Glutamatergic neuron (in vitro differentiated cells): ENCODE measurements around the gene ACSL6. TPM values are rescaled to one million over a fixed set of nuclear protein-coding genes. Genes with fewer than 3 reads are reported as not detected.

Experiments used
- DNase-seq: peaks from one replicate; pipeline ENCODE4 v3.0.0; 2022
- H3K27ac Mint-ChIP-seq: one replicate; pipeline ENCODE4 v1.8.0; 2020; ENCODE audit warnings: mild to moderate bottlenecking, mixed read lengths, inconsistent platforms; ENCODE audit not compliant: unreplicated experiment
- H3K27me3 Mint-ChIP-seq: one replicate; pipeline ENCODE4 v1.8.0; 2020; ENCODE audit warnings: mild to moderate bottlenecking, moderate library complexity, mixed read lengths, inconsistent platforms; ENCODE audit not compliant: unreplicated experiment
- H3K36me3 Mint-ChIP-seq: one replicate; pipeline ENCODE4 v1.8.0; 2020; ENCODE audit warnings: mild to moderate bottlenecking, mixed read lengths, inconsistent platforms; ENCODE audit not compliant: unreplicated experiment
- H3K4me1 Mint-ChIP-seq: one replicate; pipeline ENCODE4 v1.8.0; 2020; ENCODE audit warnings: mild to moderate bottlenecking, low read depth, mixed read lengths, inconsistent platforms; ENCODE audit not compliant: unreplicated experiment
- H3K4me3 Mint-ChIP-seq: one replicate; pipeline ENCODE4 v1.8.0; 2020; ENCODE audit warnings: mild to moderate bottlenecking, mixed read lengths, inconsistent platforms; ENCODE audit not compliant: unreplicated experiment
- H3K9me3 Mint-ChIP-seq: one replicate; pipeline ENCODE4 v1.8.0; 2020; ENCODE audit warnings: mild to moderate bottlenecking, moderate library complexity, mixed read lengths, inconsistent platforms; ENCODE audit not compliant: unreplicated experiment
- total RNA-seq: library from RNA; stranded (reverse); fragmentation: NEBNext Ultra II Directional; extraction: Animal tissue kit (Norgen Biotek cat#: 25700); gene quantifications from one replicate; pipeline ENCODE4 v1.2.1, GENCODE V29; 2021; ENCODE audit not compliant: unreplicated experiment
- TF ChIP-seq, protein P1 (sequence below): fragments of 200-600 bp; sonication (generic); IDR thresholded peaks from one replicate; pipeline ENCODE4 v1.5.0; 2021; ENCODE audit not compliant: partially characterized antibody, unreplicated experiment

Gene ACSL6
- total RNA-seq, 1 donor from 2014 or later = 8.1 TPM

DNA sequence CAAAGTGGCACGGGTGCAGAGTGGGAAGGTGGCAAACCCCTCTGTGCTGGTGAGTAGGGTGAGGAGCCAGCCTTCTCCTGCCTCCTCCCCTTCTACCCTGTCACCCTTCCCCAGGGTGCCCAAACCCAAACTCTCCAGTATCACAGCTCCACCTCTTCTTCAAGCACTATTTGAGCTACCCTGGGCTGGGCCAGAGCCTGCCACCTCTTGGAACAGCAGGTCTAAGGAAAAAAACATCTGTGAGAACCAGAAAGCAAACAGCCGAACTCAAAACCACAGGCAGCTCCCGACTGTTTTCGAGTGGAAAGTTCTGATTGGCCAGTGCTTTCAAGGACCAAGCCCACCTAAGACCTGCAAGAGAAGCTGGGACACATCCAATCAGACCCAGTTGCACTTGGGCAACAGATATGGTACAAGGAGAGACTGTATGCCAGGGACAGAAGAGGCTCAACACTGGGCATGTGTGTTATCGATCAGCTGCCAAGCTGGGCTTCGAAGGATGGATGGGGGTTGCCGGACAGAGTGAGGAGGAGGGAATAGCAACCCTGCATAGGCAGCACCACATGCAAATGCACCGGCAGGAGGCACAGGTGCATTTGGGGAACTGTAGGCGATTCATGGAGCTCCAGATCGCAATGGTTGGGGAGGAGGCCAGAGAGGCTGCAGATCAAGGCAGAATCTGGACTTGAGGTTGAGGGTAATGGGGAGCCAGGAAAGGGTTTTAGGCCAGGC is 19.7 kb downstream of the ACSL6 start:
- H3K4me3 Mint-ChIP-seq = no peak overlapping the region
- no peaks in the 10 kb centered on the region for H3K36me3 Mint-ChIP-seq
- peaks cover 11% of the 10 kb centered on the region for H3K27me3 Mint-ChIP-seq
- peaks cover 3% of the 10 kb centered on the region for H3K9me3 Mint-ChIP-seq
- DNase-seq = no peak
- peaks cover 13% of the 10 kb centered on the region for H3K4me1 Mint-ChIP-seq
- TF ChIP-seq, protein P1, sequence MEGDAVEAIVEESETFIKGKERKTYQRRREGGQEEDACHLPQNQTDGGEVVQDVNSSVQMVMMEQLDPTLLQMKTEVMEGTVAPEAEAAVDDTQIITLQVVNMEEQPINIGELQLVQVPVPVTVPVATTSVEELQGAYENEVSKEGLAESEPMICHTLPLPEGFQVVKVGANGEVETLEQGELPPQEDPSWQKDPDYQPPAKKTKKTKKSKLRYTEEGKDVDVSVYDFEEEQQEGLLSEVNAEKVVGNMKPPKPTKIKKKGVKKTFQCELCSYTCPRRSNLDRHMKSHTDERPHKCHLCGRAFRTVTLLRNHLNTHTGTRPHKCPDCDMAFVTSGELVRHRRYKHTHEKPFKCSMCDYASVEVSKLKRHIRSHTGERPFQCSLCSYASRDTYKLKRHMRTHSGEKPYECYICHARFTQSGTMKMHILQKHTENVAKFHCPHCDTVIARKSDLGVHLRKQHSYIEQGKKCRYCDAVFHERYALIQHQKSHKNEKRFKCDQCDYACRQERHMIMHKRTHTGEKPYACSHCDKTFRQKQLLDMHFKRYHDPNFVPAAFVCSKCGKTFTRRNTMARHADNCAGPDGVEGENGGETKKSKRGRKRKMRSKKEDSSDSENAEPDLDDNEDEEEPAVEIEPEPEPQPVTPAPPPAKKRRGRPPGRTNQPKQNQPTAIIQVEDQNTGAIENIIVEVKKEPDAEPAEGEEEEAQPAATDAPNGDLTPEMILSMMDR = no peak
- H3K27ac Mint-ChIP-seq = no peak overlapping the region

- H3K27ac Mint-ChIP-seq = no peak overlapping the region
- peaks cover 11% of the 10 kb centered on the region for H3K27me3 Mint-ChIP-seq
- TF ChIP-seq, protein P1 = no peak
- no peak overlapping the region for H3K4me3 Mint-ChIP-seq
- no peak for DNase-seq
- no peaks in the 10 kb centered on the region for H3K36me3 Mint-ChIP-seq
- H3K9me3 Mint-ChIP-seq = peaks cover 3% of the 10 kb centered on the region
- H3K4me1 Mint-ChIP-seq = peaks cover 4% of the 10 kb centered on the region
These were observed 20.7 kb downstream of the ACSL6 start for GRCh38 chr5:131990716-131991115.

GRCh38 chr5:131988601-131989000 is 22.9 kb downstream of the ACSL6 start:
- H3K9me3 Mint-ChIP-seq = peaks cover 8% of the 10 kb centered on the region
- no peak overlapping the region for H3K27ac Mint-ChIP-seq
- no peak for DNase-seq
- TF ChIP-seq, protein P1 = no peak
- H3K27me3 Mint-ChIP-seq = peaks cover 11% of the 10 kb centered on the region
- H3K36me3 Mint-ChIP-seq = no peaks in the 10 kb centered on the region
- no peak overlapping the region for H3K4me3 Mint-ChIP-seq
- no peaks in the 10 kb centered on the region for H3K4me1 Mint-ChIP-seq

GRCh38 chr5:131987251-131987650 is 24.2 kb downstream of the ACSL6 start:
- H3K27me3 Mint-ChIP-seq = peaks cover 8% of the 10 kb centered on the region
- H3K27ac Mint-ChIP-seq = no peak overlapping the region
- DNase-seq = no peak
- H3K4me3 Mint-ChIP-seq = no peak overlapping the region
- no peaks in the 10 kb centered on the region for H3K4me1 Mint-ChIP-seq
- peaks cover 6% of the 10 kb centered on the region for H3K9me3 Mint-ChIP-seq
- TF ChIP-seq, protein P1 = no peak
- H3K36me3 Mint-ChIP-seq = no peaks in the 10 kb centered on the region

- Mint-ChIP-seq H3K9me3 (peaks cover 6% of the 10 kb centered on the region), H3K36me3 (peaks cover 3% of the 10 kb centered on the region), H3K27ac (no peak overlapping the region), H3K4me3 (no peak overlapping the region), H3K27me3 (peaks cover 3% of the 10 kb centered on the region), H3K4me1 (no peaks in the 10 kb centered on the region)
- TF ChIP-seq, protein P1 = no peak
- no peak for DNase-seq
These were observed 25.1 kb downstream of the ACSL6 start for GRCh38 chr5:131986161-131986912.
